ENCODE data around the gene METTL25. TPM values are rescaled to one million over a fixed set of nuclear protein-coding genes. Genes with fewer than 3 reads are reported as not detected.

METTL25 gene
- total RNA-seq, 1 experiment from 2014 or later, result 3.5 TPM

Other genes starting within 250 kb of the METTL25 start
- 39.8 TPM for gene CCDC59, start 142 bp upstream of the METTL25 start, total RNA-seq (2021; ENCODE audit: unreplicated experiment)